HK-2 (cell line): ENCODE results near the gene TMEM273.
"Not testable (repeated sequence)": the region's sequence is repeated elsewhere in the genome, so short reads cannot be mapped to it uniquely, and the experiment has no call there.

Experiments
- DNase-seq: peaks from one replicate; pipeline ENCODE4 v3.0.0-alpha.2; 2018; ENCODE audit not compliant: unreplicated experiment

TMEM273 gene

DNA sequence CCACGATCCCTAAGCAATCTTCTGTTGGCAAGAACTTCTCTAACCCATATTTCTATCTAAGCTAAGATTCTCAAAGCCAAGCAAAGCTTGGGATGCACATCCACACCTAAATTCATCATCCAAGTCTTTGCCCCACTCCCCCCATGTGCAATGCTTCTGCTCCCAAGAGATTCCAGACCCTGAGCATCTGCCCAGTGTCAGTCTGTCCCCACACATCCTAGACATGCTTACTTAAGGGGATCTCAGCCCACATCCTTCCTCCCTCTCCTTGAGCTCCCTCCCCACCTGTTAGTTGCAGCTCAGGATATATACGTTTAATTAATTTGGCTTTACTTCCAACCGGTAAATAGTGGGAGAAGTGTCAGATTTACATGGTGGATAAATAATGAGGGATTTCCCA is 17.0 kb upstream of the TMEM273 start:
- no peak for DNase-seq

DNA sequence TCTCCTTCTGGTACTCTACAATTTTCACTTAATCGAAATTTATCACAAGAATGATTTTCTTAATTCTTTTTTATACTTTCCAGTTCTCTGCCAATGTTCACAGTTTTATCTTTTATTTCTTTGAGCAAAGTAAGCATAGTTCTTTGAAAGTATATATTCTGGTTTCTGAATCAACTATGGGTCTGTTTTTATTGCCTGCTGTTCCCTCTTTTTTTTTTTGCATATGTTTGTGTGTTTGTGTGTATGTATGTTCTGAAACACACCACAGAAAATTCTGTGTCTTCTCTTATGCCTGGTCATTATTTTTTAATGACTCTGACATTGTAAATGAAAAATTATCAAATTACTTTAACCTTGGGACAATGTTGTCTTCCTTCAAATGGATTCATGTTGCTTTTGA is 15.9 kb upstream of the TMEM273 start:
- DNase-seq: no peak

DNA sequence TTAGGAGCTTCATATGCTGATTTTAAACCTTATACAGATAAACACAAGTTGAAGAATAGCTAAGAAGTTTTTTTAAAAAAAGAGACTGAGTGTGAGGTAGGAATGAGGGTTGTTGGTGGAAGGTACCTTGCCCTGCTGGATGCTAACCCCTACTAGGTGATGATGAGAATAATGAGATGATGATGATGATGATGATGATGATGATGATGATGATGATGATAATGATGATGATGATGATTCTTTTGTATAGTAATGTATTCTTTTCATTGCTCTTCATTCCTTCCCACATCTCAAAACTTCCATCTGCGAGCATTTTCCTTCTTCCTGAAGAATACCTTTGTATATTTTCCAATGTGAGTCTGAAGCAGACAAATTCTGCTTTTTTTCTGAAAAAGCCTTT is 14.1 kb upstream of the TMEM273 start:
- DNase-seq: no peak

DNA sequence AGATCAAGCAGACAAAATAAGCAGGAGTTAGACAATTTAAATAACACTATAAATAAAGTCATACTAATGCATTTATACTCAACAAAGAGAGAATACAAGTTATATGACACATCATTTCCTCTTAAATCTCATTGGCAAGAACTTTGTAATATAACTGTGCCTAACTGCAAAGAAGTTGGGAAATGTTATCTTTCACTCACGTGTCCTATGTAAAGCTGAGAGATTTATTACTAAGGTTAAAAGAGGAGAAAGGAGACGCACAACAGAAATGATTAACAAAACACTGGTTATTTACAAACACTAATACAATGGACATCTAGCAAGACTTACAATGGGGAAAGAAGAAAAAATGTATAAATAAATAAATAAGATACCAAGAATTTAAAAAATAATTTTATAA is 12.7 kb upstream of the TMEM273 start:
- DNase-seq: no peak

DNA sequence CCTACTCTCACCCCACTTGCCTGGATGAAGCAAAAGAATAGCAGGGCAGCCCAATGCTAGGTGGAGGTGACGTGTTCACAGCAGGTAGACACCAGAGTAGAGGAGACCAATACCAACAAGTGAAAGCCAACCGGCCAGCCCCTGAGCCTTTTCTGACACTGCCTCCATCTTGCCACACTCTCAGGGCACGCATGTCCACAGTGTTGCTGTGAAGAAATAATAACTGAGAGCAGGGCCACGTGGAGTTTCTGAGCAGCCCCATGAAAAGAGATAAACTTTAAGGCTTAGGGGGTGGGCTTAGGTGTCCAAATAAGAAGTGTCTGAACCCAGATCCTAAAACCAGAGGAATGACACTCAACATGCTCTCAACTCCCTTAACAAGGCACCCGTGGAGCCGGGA is 9.0 kb upstream of the TMEM273 start:
- no peak for DNase-seq

DNA sequence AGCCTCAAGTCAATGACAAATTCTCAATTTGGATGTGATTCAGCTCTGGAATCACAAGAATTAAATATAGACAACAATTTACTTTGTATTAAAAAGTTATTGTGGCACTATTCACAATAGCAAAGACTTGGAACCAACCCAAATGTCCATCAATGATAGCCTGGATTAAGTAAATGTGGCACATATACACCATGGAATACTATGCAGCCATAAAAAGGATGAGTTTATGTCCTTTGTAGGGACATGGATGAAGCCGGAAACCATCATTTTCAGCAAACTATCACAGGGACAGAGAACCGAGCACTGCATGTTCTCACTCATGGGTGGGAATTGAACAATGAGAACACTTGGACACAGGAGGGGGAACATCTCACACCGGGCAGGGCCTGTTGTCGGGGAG is 7.7 kb upstream of the TMEM273 start:
- not testable (repeated sequence) for DNase-seq

DNA sequence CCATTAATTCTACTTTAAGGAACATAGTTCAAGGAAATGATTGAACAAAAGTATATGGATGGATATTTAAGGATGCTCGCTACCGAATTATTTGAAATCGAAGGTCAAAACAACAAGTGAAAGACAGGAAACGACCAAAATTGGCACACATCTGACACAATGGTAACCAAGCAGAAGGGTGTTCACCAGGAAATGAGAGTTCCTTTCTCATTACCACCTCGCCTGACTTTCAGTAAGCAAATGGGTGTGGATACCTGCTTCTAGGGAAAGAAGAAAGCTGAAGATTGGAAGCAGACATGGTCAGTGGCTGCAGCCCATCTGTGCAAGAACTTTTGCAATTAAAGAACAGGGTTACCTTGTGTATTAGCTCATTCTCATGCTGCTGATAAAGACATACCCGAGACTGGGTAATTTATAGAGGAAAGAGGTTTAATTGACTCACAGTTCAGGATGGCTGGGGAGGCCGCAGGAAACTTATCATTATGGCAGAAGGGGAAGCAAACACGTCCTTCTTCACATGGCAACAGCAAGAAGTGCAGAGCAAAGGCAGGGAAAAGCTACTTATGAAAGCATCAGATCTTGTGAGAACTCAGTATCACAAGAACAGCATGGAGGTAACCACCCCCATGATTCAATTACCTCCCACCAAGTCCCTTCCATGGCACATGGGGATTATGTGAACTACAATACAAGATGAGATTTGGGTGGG is 6.2 kb upstream of the TMEM273 start:
- DNase-seq: no peak

DNA sequence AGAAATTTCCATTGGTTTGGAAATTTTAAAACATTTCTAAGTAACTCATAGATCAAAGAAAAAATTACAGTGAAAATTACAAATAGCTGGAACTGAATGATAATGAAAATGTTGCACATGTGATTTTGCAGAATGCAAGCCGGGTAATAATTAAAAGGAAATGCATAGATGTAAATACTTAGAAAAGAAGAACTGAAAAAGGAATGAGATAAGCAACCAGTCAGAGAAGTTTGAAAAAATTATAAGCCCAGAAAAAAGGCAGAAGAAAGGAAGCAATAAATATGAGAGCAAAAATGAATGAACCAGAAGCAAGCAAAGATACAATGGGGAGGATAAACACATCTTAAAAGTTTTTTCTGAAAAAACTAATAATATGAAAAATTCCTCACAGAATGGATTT is 3.2 kb upstream of the TMEM273 start:
- no peak for DNase-seq

DNA sequence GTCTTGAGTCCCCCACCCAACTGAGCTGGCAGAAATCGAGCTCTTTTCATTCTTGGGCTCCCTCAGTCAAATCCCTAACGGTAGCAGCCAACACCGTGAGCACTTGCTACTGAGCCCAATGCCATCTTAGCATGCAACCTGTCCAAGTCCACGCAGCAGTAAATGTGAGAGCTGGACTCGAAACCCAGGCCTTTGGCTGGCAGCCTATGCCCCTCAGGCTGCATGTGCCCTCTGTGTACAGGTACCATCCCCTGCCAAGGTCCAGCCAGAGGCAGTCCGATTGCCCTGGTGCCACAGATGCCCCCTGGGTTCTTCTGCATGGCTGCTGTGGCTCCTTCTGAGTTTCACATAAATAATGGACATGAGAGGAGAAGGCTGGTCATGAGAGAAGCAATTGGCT is 1.2 kb upstream of the TMEM273 start:
- DNase-seq: no peak

DNA sequence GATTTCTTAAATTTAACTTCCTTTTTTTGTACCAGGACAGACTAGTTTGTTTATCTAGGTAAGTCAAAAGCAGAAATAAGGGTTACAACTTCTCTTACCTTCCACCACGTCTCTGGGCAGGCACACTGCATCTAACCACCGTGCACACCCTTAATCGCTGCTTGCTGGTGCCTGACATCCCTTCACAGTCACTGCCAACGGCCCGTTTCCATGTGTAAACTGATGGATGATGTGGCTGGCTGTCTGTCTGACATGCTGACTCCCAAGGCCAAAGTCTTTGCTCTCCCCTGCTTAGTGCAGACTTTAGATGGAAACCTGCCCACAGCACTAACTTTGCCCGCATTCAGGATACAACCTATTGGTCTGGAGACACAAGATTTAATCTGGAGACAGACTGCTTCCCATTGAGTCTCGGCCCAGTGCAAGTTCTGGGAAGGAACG is 1.1 kb downstream of the TMEM273 start:
- no peak for DNase-seq

DNA sequence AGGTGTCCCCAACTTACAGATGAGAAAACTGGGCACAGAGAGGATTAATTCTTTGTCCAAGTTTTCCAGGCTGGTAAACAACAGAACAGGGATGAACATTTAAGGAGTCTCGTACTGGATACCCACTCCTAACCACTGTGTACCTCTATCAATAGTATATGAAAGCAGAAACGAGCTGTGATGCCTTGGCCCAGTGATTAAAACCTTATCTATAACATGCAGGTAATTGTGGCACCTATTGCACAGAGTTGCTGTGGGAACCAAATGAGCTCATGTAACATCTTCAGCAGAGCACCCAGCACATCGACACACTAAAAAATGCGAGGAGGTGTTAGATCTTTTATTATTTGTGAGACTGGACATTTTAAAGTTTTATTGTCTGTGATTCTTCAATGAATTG is 1.6 kb downstream of the TMEM273 start:
- DNase-seq: no peak

DNA sequence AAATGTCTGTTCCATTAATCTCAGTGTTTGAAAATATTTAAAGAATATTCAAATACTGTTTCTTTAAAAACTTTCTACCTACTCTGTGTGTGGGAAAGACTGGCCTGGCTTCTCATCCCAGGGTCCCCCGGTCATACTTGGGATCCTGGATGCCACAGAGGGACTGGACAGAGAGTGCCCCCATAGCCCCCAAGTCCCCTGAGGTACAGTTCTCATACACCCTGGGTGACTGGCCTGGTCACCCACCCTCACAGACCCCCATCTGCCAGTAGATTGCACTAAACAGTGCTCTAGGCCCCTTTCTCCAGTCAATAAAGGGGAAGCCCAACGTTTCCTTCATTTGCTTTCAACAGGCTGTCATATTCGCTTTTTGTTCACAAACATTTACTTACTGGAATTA is 3.0 kb downstream of the TMEM273 start:
- DNase-seq: no peak

DNA sequence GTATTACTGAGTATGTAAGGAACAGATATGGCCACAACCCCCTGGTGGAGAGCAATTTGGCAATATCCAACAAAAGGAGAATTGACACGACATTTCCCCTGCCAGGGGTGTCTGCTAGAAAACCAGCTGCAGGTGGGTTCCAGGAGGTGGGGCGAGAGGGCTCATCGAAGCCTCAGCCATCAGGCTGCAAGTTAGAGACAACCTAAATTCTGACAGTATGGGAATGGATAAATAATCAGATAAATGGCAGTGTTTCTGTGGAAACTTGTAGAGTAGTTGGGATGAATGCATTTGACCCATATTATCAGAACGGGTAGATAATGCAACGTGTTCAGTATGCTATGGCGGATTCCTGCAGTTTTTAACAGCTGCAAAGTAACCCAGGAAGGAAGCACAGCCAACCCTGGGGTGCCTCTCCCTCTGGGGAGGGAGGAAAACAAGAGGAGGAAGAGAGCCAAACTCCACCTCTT is 3.5 kb downstream of the TMEM273 start:
- DNase-seq: no peak

DNA sequence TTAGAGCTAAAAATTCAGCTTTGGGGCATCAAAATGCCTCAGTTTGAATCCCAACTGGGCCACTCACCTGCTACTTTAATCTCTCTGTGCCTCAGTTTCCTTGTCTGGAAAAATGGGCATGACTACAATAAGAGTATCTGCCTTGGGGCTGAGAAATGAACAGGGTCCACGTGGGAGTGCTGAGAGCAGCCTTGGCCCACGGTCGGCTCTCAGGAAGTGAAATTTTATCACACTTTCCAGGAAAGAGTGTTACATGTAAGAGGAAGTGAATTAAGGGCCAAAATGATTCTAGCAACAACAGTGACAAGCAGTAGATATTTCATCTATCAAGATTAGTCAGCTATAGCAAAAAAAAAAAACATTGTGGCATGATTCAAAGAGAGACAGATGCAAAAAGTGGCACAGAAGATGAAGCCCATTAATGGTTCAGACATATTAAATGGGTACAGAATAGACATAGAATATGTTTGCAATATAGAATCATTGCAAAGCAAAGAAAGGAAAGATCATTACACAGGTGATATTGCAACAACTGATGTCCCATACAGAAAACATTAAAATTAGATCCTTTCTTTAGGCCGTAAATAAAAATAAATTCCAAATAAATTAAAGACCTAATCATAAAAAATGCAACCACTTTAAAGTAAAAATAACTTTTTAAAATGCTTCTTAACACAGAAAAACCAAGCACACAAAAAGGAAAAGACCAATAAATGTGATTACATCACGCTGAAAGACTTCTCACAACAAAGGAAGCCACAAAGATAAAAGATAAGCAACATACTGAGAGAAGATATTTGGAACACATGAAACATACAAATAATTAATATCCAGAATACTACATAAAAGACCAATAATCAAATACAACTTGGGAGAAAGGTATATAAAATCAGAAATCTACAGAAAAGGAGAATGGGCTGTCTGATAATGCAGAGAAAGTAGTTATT is 4.3 kb downstream of the TMEM273 start:
- no peak for DNase-seq

DNA sequence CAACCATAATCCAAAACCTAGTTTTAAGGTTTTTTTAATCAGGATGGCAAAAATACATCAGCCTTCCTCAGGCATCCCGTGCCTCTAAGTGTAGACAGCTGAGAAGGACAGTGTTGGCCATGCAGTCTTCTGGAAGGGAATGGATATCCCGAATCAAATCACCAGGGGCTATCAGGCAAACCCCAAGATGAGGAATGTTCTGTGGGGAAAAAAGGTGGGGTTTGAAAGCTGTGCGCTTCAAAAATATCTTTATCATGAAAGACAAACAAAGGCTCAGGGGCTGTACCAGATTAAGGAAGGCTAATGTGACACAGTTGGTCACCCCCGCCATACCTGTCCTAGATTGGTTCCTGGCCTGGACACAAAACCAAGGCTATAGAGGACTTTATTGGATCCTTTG is 5.4 kb downstream of the TMEM273 start:
- no peak for DNase-seq

DNA sequence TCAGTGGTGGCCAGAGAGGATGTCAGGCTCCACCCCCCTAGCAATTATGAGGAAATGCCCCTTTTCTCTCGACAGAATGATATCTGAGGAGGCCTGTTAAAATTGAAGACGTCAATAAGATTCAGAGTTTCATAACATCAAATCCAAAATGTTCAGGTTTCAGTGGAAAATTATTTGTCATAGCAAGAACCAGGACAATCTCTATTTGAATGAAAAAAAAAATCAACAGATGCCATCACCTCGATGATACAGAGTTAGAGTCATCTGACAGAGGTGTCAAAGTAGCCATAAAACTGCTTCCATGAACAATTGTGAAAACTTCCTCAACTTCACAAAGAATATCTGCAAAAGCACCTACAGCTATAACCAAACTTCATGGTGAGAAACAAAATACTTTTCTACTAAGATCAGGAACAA is 7.7 kb downstream of the TMEM273 start:
- DNase-seq: no peak

DNA sequence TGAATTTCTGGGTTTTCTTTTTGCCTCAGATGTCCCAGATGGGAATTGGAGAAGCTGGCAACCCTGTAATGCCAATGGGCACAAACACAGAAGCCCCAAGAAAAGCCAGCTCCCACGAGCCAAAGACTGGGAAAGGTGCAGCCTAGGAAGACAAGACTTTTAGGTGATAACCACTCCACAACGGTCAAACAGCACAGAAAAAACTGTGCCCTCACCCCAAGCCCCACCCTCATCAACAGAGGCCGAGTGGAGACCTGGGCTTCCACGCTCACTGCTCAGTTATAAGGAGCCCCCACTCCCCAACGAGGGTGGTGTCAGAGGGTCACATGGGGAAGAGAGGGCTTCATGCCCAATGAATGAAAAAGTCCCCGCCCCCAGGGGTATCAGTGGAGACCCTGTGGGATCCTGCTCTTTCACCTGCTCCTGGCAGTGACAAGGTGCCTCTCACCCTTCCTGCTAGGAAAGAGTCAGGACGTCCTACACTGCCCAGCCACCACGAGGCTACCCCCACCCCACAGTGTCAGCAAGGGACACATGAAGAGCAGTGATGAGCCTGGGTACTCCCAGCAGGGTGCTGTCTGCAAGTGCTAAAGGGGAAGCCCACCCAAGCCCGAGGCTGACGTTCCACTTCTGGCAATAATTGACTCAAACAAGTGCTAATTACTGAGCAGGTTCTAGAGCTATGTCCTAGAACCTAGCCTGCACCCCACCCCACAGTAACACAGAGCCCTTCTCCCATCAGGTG is 8.3 kb downstream of the TMEM273 start:
- DNase-seq: no peak

DNA sequence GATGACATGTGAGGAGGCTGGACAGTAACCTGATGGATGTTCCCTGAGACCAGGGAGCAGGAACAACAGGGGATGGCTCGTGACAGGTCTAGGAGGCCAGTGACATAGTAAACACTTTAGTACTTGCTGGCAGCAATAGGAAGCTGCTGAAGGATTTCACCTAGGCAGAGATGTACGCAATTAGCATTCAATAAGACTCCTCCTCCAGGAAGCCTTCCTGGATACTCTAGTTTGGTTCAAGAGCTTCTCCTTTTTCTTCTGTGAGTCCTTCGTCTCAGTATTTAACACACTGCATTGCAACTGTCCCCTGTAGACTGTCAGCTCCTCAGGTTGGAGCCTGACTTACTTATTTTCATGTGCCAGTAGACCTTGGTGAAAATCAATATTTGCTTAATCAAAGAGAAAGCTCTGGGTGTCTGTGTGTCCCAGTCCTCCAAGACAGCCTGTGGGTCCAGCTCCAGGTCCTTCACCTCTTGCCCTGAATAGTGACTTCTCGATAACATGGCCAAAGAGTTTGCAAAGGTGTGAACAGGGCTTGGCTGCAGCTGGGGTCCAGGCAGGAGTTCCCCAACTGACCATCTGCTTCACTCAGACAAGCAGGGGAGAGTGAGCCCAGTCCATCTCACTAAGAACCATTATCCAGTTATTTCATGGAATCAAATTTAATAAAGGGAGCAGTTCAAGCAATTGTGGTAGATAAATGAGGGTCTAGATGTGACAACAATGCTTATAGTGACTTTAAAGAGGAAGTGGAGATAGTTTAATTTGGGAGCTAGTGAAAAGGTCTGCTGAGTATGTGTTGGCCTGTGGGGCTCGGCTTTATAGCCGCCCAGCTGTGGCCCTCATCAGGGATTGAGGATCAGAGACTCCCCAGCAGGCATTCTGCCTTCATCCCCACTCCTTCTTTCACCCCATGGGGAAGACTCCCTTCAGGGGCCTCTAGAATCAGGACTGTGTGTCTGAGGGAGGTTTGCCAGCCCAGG is 9.4 kb downstream of the TMEM273 start:
- no peak for DNase-seq

DNA sequence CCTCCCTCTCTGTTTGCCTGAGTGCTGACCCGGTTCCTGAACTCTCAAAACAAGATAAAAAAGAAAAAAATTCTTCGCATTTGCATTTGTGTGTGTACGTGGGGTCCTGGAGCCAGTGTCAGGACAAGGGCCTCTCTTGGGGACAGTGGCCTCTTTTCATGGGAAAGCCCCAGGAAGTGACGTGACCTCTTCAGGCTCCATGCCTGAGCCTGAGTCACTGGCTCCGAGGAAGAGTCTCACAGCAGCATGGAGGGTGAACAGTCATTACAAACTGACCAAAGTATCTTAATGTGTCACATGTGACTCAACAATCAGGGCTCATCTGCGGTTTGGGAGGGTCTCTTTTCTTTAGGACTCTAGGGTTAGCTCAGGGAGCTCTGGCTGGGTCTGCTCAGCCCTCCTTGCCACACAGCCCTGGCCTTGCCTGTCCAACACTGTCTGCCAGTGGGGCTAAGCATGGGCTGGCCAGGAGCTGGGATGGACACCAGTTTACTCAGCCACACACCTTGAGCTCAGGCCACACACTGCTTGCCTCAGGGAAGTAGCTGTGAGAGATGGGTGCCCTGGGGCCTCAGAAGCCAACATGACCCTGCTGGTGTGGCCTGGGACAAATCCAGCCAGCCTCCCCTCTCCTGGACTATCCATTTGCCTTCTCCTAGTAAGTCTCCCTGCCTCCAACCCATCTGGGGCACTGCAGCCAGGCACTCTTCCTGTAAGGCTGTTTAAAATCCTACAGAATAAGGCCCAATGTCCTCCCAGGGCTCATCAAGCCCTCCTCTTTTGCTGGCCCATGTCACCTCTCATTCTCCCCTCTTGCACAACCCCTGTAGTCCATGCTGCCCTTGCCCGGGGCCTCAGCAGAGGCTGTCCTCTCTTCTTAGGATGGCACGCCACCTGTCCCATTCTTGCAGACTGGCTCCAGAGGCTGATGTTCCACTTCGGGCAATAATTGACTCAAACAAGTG is 10.5 kb downstream of the TMEM273 start:
- DNase-seq: peak; percentile 91
